Lung (tissue), 12 donors: ENCODE measurements around the gene FASTKD3. TPM values are rescaled to one million over a fixed set of nuclear protein-coding genes. Genes with fewer than 3 reads are reported as not detected.

Experiments used
- ATAC-seq: fragments of 200-7000 bp; cut with Tn5 transposase; one replicate; pipeline ENCODE4 v1.9.1; 2020; ENCODE audit warnings: moderate number of reproducible peaks; ENCODE audit not compliant: insufficient read depth, low FRiP score
- DNase-seq, 3 donors: peaks; one replicate each; pipeline ENCODE4 v3.0.0-alpha.2; 2013 to 2017
- H3K27ac ChIP-seq, 2 donors: one replicate each; pipeline ENCODE4 v1.5.1; 2013; ENCODE audit warnings: mild to moderate bottlenecking in 2 of 2, moderate library complexity in 2 of 2, control low read depth in 1 of 2, inconsistent platforms in 1 of 2, low read depth in 1 of 2, low read length in 1 of 2
- H3K27me3 ChIP-seq, 3 donors: one replicate each; pipeline ENCODE4 v1.5.1; 2013; ENCODE audit warnings: low read length in 2 of 3; ENCODE audit not compliant: control insufficient read depth in 3 of 3, insufficient read depth in 3 of 3
- H3K36me3 ChIP-seq, 4 donors: one replicate each; pipeline ENCODE4 v1.5.1; 2013; ENCODE audit warnings: low read length in 4 of 4, mild to moderate bottlenecking in 1 of 4, moderate library complexity in 1 of 4; ENCODE audit not compliant: control insufficient read depth in 4 of 4, insufficient read depth in 4 of 4
- H3K4me1 ChIP-seq, 5 donors: one replicate each; pipeline ENCODE4 v1.5.1; 2013; ENCODE audit warnings: low read length in 5 of 5, mild to moderate bottlenecking in 2 of 5, moderate library complexity in 1 of 5; ENCODE audit not compliant: control insufficient read depth in 5 of 5, insufficient read depth in 5 of 5
- H3K4me3 ChIP-seq: one replicate; pipeline ENCODE4 v1.5.1; 2013; ENCODE audit warnings: mild to moderate bottlenecking, control low read depth, moderate library complexity
- H3K9ac ChIP-seq, 2 donors: one replicate each; pipeline ENCODE4 v1.5.1; 2013; ENCODE audit warnings: low read length in 2 of 2, control low read depth in 1 of 2; ENCODE audit not compliant: insufficient read depth in 1 of 2
- H3K9me3 ChIP-seq, 4 donors: one replicate each; pipeline ENCODE4 v1.5.1; 2013; ENCODE audit warnings: low read length in 3 of 4, mild to moderate bottlenecking in 1 of 4, moderate library complexity in 1 of 4; ENCODE audit not compliant: control insufficient read depth in 4 of 4, insufficient read depth in 3 of 4
- CTCF ChIP-seq: IDR thresholded peaks from 2 replicates; pipeline ENCODE4 v1.5.1; 2012; ENCODE audit warnings: mild to moderate bottlenecking; ENCODE audit errors: control extremely low read depth, extremely low read depth
- WGBS, 2 donors: extraction: QIAGEN DNeasy Blood & Tissue Kit; methylation state at CpG; one replicate each; pipeline ENCODE4 v1.1.7; 2013; 5-methylcytosine and 5-hydroxymethylcytosine counted together
- polyA plus RNA-seq, 2 donors: library from polyadenylated mRNA; stranded (reverse); fragments of 200-250 nt; gene quantifications; one replicate each; pipeline ENCODE4 v1.2.1, GENCODE V29; 2013
- total RNA-seq, 2 donors: library from RNA; depleted of rRNA in 1 of 2; stranded (reverse); fragments of >200 nt in 1 of 2; gene quantifications; one replicate each; pipeline ENCODE4 v1.2.1, GENCODE V29; 2014 to 2021
- donor health status: control.
- donor health status: control.
- donor health status: Bipolar disorder and iron deficiency.
- donor health status: healthy.
- donor health status: DM: yes; HTN: yes; CAD: no.

The FASTKD3 gene
- total and polyA plus RNA-seq, 4 donors = 6.7 to 17.7 (median 13.5) TPM

GRCh38 chr5:7827610-7828009 lies 41.2 kb downstream of the FASTKD3 start:
- WGBS, 2 donors = 84 to 85% methylated on average over 6 of the region's 6 CpGs
- Histone ChIP-seq H3K36me3 (no peaks in the 10 kb centered on the region), H3K9me3 (no peaks in the 10 kb centered on the region), H3K9ac (no peak overlapping the region), H3K4me1 (no peaks in the 10 kb centered on the region), H3K27ac (no peak overlapping the region), H3K27me3 (no peaks in the 10 kb centered on the region), H3K4me3 (no peak overlapping the region)
- no peak for DNase-seq
- no peak for TF ChIP-seq CTCF
- ATAC-seq = no peak

GRCh38 chr5:7825630-7826029 lies 43.2 kb downstream of the FASTKD3 start:
- Histone ChIP-seq H3K4me1 (no peaks in the 10 kb centered on the region), H3K36me3 (no peaks in the 10 kb centered on the region), H3K9me3 (no peaks in the 10 kb centered on the region), H3K27me3 (no peaks in the 10 kb centered on the region), H3K9ac (no peak overlapping the region), H3K4me3 (no peak overlapping the region), H3K27ac (no peak overlapping the region)
- ATAC-seq = no peak
- no peak for DNase-seq
- no peak for TF ChIP-seq CTCF
- 85 to 92% methylated on average over 11 of the region's 11 CpGs for WGBS, 2 donors

- H3K36me3 ChIP-seq = no peaks in the 10 kb centered on the region
- H3K4me3 ChIP-seq = no peak overlapping the region
- no peak overlapping the region for H3K9ac ChIP-seq
- no peak overlapping the region for H3K27ac ChIP-seq
- H3K4me1 ChIP-seq = no peaks in the 10 kb centered on the region
- no peaks in the 10 kb centered on the region for H3K27me3 ChIP-seq
- no peak for TF ChIP-seq CTCF
- 94 to 96% methylated on average over 18 of the region's 18 CpGs for whole genome bisulfite sequencing, 2 donors
- DNase-seq (no peak), ATAC-seq (no peak)
- no peaks in the 10 kb centered on the region for H3K9me3 ChIP-seq
These were observed 43.8 kb downstream of the FASTKD3 start for GRCh38 chr5:7824995-7825394.

- no peak for ATAC-seq
- no peaks in the 10 kb centered on the region for H3K27me3 ChIP-seq
- 75 to 76% methylated on average over 8 of the region's 8 CpGs for WGBS, 2 donors
These were observed 45.2 kb downstream of the FASTKD3 start for GRCh38 chr5:7823594-7823993.

More at GRCh38 chr5:7823594-7823993, 45.2 kb downstream of the FASTKD3 start:
- no peak for TF ChIP-seq CTCF
- no peaks in the 10 kb centered on the region for H3K9me3 ChIP-seq
- H3K9ac ChIP-seq = no peak overlapping the region
- H3K27ac ChIP-seq = no peak overlapping the region
- no peak overlapping the region for H3K4me3 ChIP-seq
- H3K4me1 ChIP-seq = no peaks in the 10 kb centered on the region
- H3K36me3 ChIP-seq = no peaks in the 10 kb centered on the region
- DNase-seq = no peak
